Gastroesophageal sphincter (tissue), 3 donors: ENCODE measurements around the gene R3HCC1L.

ENCODE experiments used
- CTCF ChIP-seq, 4 experiments: fragments of 200-600 bp in 2 of 4; fragments of 450-650 bp in 2 of 4; sonication (generic) in 1 of 4; IDR thresholded peaks; one replicate each; pipeline ENCODE4 v1.5.1; 2017 to 2019; ENCODE audit warnings: antibody characterized with exemption in 4 of 4, mild to moderate bottlenecking in 2 of 4, moderate library complexity in 2 of 4
- EP300 ChIP-seq: sonication (generic); formaldehyde crosslinking; IDR thresholded peaks from one replicate; pipeline ENCODE4 v1.6.1; 2017; ENCODE audit warnings: antibody characterized with exemption, mild to moderate bottlenecking
- POLR2A ChIP-seq, 2 donors: fragments of 450-650 bp; IDR thresholded peaks; one replicate each; pipeline ENCODE4 v1.6.1; 2017; ENCODE audit warnings: antibody characterized with exemption in 2 of 2, mild to moderate bottlenecking in 2 of 2, moderate library complexity in 1 of 2
- POLR2AphosphoS5 ChIP-seq: sonication (generic); formaldehyde crosslinking; IDR thresholded peaks from one replicate; pipeline ENCODE4 v1.6.1; 2017; ENCODE audit warnings: antibody characterized with exemption

GRCh38 chr10:98086837-98087708 lies 47.4 kb upstream of the R3HCC1L start:
- TF ChIP-seq CTCF (IDR thresholded peaks at IDR 0.05), result no peak
- TF ChIP-seq POLR2A (IDR thresholded peaks at IDR 0.05), result no peak
- TF ChIP-seq EP300, result no peak
- TF ChIP-seq POLR2AphosphoS5, result no peak
